Stimulated activated CD8-positive, alpha-beta memory T cell treated with anti-CD3 and anti-CD28 coated beads, Interleukin-15, amount 100 ng/mL, for 1 hour (primary cell): ENCODE results near the gene PAFAH1B2.
"Not testable (repeated sequence)": the region's sequence is repeated elsewhere in the genome, so short reads cannot be mapped to it uniquely, and the experiment has no call there.

Experiments
- DNase-seq: peaks from one replicate; pipeline ENCODE4 v3.0.0-alpha.2; 2020; ENCODE audit warnings: low read depth

Gene PAFAH1B2

GRCh38 chr11:117127171-117127901, 16.8 kb upstream of the PAFAH1B2 start:
- DNase-seq: no peak

- no peak for DNase-seq
Measured at GRCh38 chr11:117128289-117128688, 15.8 kb upstream of the PAFAH1B2 start.

GRCh38 chr11:117130396-117130795, 13.7 kb upstream of the PAFAH1B2 start:
- DNase-seq: not testable (repeated sequence)

GRCh38 chr11:117130879-117131278, 13.2 kb upstream of the PAFAH1B2 start:
- DNase-seq: no peak

- no peak for DNase-seq
Measured at GRCh38 chr11:117134431-117134830, 9.7 kb upstream of the PAFAH1B2 start.

- not testable (repeated sequence) for DNase-seq
Measured at GRCh38 chr11:117134979-117135378, 9.1 kb upstream of the PAFAH1B2 start.

- not testable (repeated sequence) for DNase-seq
Measured at GRCh38 chr11:117137223-117138086, 6.6 kb upstream of the PAFAH1B2 start.

GRCh38 chr11:117143390-117143789, 697 bp upstream of the PAFAH1B2 start:
- no peak for DNase-seq

GRCh38 chr11:117144477-117145392, 648 bp downstream of the PAFAH1B2 start:
- DNase-seq: no peak

GRCh38 chr11:117145393-117145761, 1.3 kb downstream of the PAFAH1B2 start:
- DNase-seq: no peak

GRCh38 chr11:117146521-117146920, 2.4 kb downstream of the PAFAH1B2 start:
- DNase-seq: no peak

- DNase-seq: no peak
Measured at GRCh38 chr11:117152066-117152465, 8.0 kb downstream of the PAFAH1B2 start.

GRCh38 chr11:117154468-117154867, 10.4 kb downstream of the PAFAH1B2 start:
- DNase-seq: no peak

GRCh38 chr11:117157507-117157906, 13.4 kb downstream of the PAFAH1B2 start:
- DNase-seq: no peak

- no peak for DNase-seq
Measured at GRCh38 chr11:117159892-117160291, 15.8 kb downstream of the PAFAH1B2 start.

GRCh38 chr11:117160826-117161225, 16.7 kb downstream of the PAFAH1B2 start:
- DNase-seq: no peak

- DNase-seq: no peak
Measured at GRCh38 chr11:117166491-117166890, 22.4 kb downstream of the PAFAH1B2 start.

- DNase-seq: no peak
Measured at GRCh38 chr11:117169736-117170135, 25.6 kb downstream of the PAFAH1B2 start.

GRCh38 chr11:117170210-117170609, 26.1 kb downstream of the PAFAH1B2 start:
- DNase-seq: no peak

GRCh38 chr11:117171007-117171403, 26.9 kb downstream of the PAFAH1B2 start:
- DNase-seq: no peak

GRCh38 chr11:117171404-117172061, 27.4 kb downstream of the PAFAH1B2 start:
- DNase-seq: no peak
